Measurements from ENCODE around the gene MSRB3.

Gene MSRB3

GRCh38 chr12:65494537-65494936 lies 216.1 kb downstream of the MSRB3 start:
- no peak for ATAC-seq
- Mint-ChIP-seq H3K36me3 (no peaks in the 10 kb centered on the region), H3K4me1 (no peaks in the 10 kb centered on the region), H3K9me3 (peaks cover 8% of the 10 kb centered on the region), H3K27ac (no peak overlapping the region), H3K4me3 (no peak overlapping the region)
- no peak for DNase-seq (ENCODE audit: low spot score in 2 of 2)

GRCh38 chr12:65495233-65495632 lies 216.8 kb downstream of the MSRB3 start:
- Mint-ChIP-seq H3K4me3 (no peak overlapping the region), H3K9me3 (peaks cover 8% of the 10 kb centered on the region), H3K27ac (no peak overlapping the region), H3K4me1 (no peaks in the 10 kb centered on the region), H3K36me3 (no peaks in the 10 kb centered on the region)
- ATAC-seq (peak; percentile 31), DNase-seq (ENCODE audit: low spot score in 2 of 2) (no peak)

GRCh38 chr12:65496617-65497016 lies 218.1 kb downstream of the MSRB3 start:
- Mint-ChIP-seq H3K4me3 (no peak overlapping the region), H3K36me3 (no peaks in the 10 kb centered on the region), H3K27ac (no peak overlapping the region), H3K4me1 (no peaks in the 10 kb centered on the region), H3K9me3 (peaks cover 6% of the 10 kb centered on the region)
- ATAC-seq (no peak), DNase-seq (ENCODE audit: low spot score in 2 of 2) (no peak)

GRCh38 chr12:65497660-65498059 lies 219.2 kb downstream of the MSRB3 start:
- no peak for ATAC-seq
- no peaks in the 10 kb centered on the region for H3K36me3 Mint-ChIP-seq
- H3K27ac Mint-ChIP-seq, result no peak overlapping the region
- H3K4me1 Mint-ChIP-seq, result no peaks in the 10 kb centered on the region
- H3K9me3 Mint-ChIP-seq, result peaks cover 3% of the 10 kb centered on the region
- no peak for DNase-seq (ENCODE audit: low spot score in 2 of 2)
- H3K4me3 Mint-ChIP-seq, result no peak overlapping the region

- H3K4me3 Mint-ChIP-seq, result no peak overlapping the region
- no peaks in the 10 kb centered on the region for H3K36me3 Mint-ChIP-seq
- H3K9me3 Mint-ChIP-seq, result peaks cover 3% of the 10 kb centered on the region
- DNase-seq (ENCODE audit: low spot score in 2 of 2), result no peak
- H3K4me1 Mint-ChIP-seq, result no peaks in the 10 kb centered on the region
- H3K27ac Mint-ChIP-seq, result no peak overlapping the region
- ATAC-seq, result no peak
Measured at GRCh38 chr12:65499167-65499566, 220.7 kb downstream of the MSRB3 start.

- H3K27ac Mint-ChIP-seq, result no peak overlapping the region
- H3K4me1 Mint-ChIP-seq, result no peaks in the 10 kb centered on the region
- DNase-seq (ENCODE audit: low spot score in 2 of 2), result no peak
- H3K9me3 Mint-ChIP-seq, result no peaks in the 10 kb centered on the region
- no peaks in the 10 kb centered on the region for H3K36me3 Mint-ChIP-seq
- H3K4me3 Mint-ChIP-seq, result no peak overlapping the region
- ATAC-seq, result no peak
Measured at GRCh38 chr12:65500091-65500900, 221.8 kb downstream of the MSRB3 start.

- Mint-ChIP-seq H3K36me3 (no peaks in the 10 kb centered on the region), H3K27ac (no peak overlapping the region), H3K9me3 (no peaks in the 10 kb centered on the region), H3K4me3 (no peak overlapping the region), H3K4me1 (no peaks in the 10 kb centered on the region)
- no peak for DNase-seq (ENCODE audit: low spot score in 2 of 2)
- ATAC-seq, result no peak
Measured at GRCh38 chr12:65501093-65501621, 222.7 kb downstream of the MSRB3 start.

GRCh38 chr12:65501935-65502334 lies 223.5 kb downstream of the MSRB3 start:
- Mint-ChIP-seq H3K4me3 (no peak overlapping the region), H3K27ac (no peak overlapping the region), H3K36me3 (no peaks in the 10 kb centered on the region), H3K9me3 (no peaks in the 10 kb centered on the region), H3K4me1 (no peaks in the 10 kb centered on the region)
- DNase-seq (ENCODE audit: low spot score in 2 of 2), result no peak
- ATAC-seq, result no peak

- H3K4me3 Mint-ChIP-seq, result no peak overlapping the region
- no peaks in the 10 kb centered on the region for H3K9me3 Mint-ChIP-seq
- H3K4me1 Mint-ChIP-seq, result no peaks in the 10 kb centered on the region
- no peak overlapping the region for H3K27ac Mint-ChIP-seq
- ATAC-seq (no peak), DNase-seq (ENCODE audit: low spot score in 2 of 2) (no peak)
- H3K36me3 Mint-ChIP-seq, result no peaks in the 10 kb centered on the region
Measured at GRCh38 chr12:65504417-65504816, 225.9 kb downstream of the MSRB3 start.

- no peak overlapping the region for H3K27ac Mint-ChIP-seq
Measured at GRCh38 chr12:65505386-65506121, 227.1 kb downstream of the MSRB3 start.

GRCh38 chr12:65508276-65509035 lies 230.0 kb downstream of the MSRB3 start:
- DNase-seq (ENCODE audit: low spot score in 2 of 2) (no peak), ATAC-seq (no peak)
- Mint-ChIP-seq H3K9me3 (no peaks in the 10 kb centered on the region), H3K4me3 (no peak overlapping the region), H3K27ac (no peak overlapping the region), H3K36me3 (no peaks in the 10 kb centered on the region), H3K4me1 (no peaks in the 10 kb centered on the region)

More at GRCh38 chr12:65505386-65506121, 227.1 kb downstream of the MSRB3 start:
- no peaks in the 10 kb centered on the region for H3K36me3 Mint-ChIP-seq
- H3K4me3 Mint-ChIP-seq, result no peak overlapping the region
- no peaks in the 10 kb centered on the region for H3K4me1 Mint-ChIP-seq
- ATAC-seq (no peak), DNase-seq (ENCODE audit: low spot score in 2 of 2) (no peak)
- H3K9me3 Mint-ChIP-seq, result no peaks in the 10 kb centered on the region

- ATAC-seq (no peak), DNase-seq (ENCODE audit: low spot score in 2 of 2) (no peak)
- Mint-ChIP-seq H3K36me3 (no peaks in the 10 kb centered on the region), H3K27ac (no peak overlapping the region), H3K9me3 (no peaks in the 10 kb centered on the region), H3K4me3 (no peak overlapping the region), H3K4me1 (no peaks in the 10 kb centered on the region)
Measured at GRCh38 chr12:65510007-65510406, 231.5 kb downstream of the MSRB3 start.

- H3K9me3 Mint-ChIP-seq, result no peaks in the 10 kb centered on the region
- no peak overlapping the region for H3K4me3 Mint-ChIP-seq
- H3K36me3 Mint-ChIP-seq, result no peaks in the 10 kb centered on the region
- no peak for DNase-seq (ENCODE audit: low spot score in 2 of 2)
- no peaks in the 10 kb centered on the region for H3K4me1 Mint-ChIP-seq
- H3K27ac Mint-ChIP-seq, result no peak overlapping the region
- no peak for ATAC-seq
Measured at GRCh38 chr12:65510584-65511050, 232.1 kb downstream of the MSRB3 start.

GRCh38 chr12:65511134-65511834 lies 232.8 kb downstream of the MSRB3 start:
- Mint-ChIP-seq H3K4me1 (no peaks in the 10 kb centered on the region), H3K4me3 (no peak overlapping the region), H3K9me3 (no peaks in the 10 kb centered on the region), H3K27ac (no peak overlapping the region), H3K36me3 (no peaks in the 10 kb centered on the region)
- ATAC-seq, result no peak
- no peak for DNase-seq (ENCODE audit: low spot score in 2 of 2)

GRCh38 chr12:65511912-65512311 lies 233.4 kb downstream of the MSRB3 start:
- H3K4me3 Mint-ChIP-seq, result no peak overlapping the region
- ATAC-seq (no peak), DNase-seq (ENCODE audit: low spot score in 2 of 2) (no peak)
- H3K27ac Mint-ChIP-seq, result no peak overlapping the region
- H3K4me1 Mint-ChIP-seq, result no peaks in the 10 kb centered on the region
- H3K36me3 Mint-ChIP-seq, result no peaks in the 10 kb centered on the region
- H3K9me3 Mint-ChIP-seq, result no peaks in the 10 kb centered on the region
